ENCODE measurements around the gene KDM2B. TPM values are rescaled to one million over a fixed set of nuclear protein-coding genes. Genes with fewer than 3 reads are reported as not detected.

The KDM2B gene
- total RNA-seq, 1 donor from 2014 or later = 21.3 TPM

- Mint-ChIP-seq H3K27me3 (ENCODE audit: low read depth) (no peaks in the 10 kb centered on the region), H3K4me3 (ENCODE audit: unreplicated experiment) (no peak overlapping the region), H3K4me1 (ENCODE audit: low read depth) (peaks cover 3% of the 10 kb centered on the region), H3K36me3 (ENCODE audit: low read depth) (peaks cover 27% of the 10 kb centered on the region), H3K27ac (ENCODE audit: unreplicated experiment) (peak overlapping the region; percentile 13), H3K9me3 (ENCODE audit: low read depth) (peaks cover 18% of the 10 kb centered on the region)
- TF ChIP-seq, protein P1, sequence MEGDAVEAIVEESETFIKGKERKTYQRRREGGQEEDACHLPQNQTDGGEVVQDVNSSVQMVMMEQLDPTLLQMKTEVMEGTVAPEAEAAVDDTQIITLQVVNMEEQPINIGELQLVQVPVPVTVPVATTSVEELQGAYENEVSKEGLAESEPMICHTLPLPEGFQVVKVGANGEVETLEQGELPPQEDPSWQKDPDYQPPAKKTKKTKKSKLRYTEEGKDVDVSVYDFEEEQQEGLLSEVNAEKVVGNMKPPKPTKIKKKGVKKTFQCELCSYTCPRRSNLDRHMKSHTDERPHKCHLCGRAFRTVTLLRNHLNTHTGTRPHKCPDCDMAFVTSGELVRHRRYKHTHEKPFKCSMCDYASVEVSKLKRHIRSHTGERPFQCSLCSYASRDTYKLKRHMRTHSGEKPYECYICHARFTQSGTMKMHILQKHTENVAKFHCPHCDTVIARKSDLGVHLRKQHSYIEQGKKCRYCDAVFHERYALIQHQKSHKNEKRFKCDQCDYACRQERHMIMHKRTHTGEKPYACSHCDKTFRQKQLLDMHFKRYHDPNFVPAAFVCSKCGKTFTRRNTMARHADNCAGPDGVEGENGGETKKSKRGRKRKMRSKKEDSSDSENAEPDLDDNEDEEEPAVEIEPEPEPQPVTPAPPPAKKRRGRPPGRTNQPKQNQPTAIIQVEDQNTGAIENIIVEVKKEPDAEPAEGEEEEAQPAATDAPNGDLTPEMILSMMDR (IDR thresholded peaks at IDR 0.05) = no peak
- no peak for DNase-seq (ENCODE audit: low spot score)
Observed at GRCh38 chr12:121438905-121439304, 141.9 kb downstream of the KDM2B start.

DNA sequence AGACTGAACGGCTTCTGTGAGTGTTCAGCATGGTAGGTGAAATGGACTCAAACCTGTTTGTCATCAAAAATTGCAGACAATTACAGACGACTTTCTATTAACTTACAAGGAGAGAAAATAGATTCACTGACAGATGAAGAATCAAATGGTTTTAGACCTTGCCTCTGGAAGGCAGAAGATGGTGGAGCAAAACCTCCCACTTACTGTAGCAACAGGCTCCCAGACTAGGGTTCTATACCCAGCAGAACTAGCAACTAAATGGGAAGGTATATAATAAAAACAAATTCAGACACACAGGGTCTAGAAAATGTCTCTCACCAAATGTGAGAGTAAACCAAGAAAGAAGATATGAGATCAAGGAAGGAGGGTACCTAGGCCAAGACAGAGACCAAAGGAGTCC is 144.1 kb downstream of the KDM2B start:
- peaks cover 31% of the 10 kb centered on the region for H3K36me3 Mint-ChIP-seq (ENCODE audit: low read depth)
- H3K4me1 Mint-ChIP-seq (ENCODE audit: low read depth) = no peaks in the 10 kb centered on the region
- TF ChIP-seq, protein P1 (IDR thresholded peaks at IDR 0.05) = no peak
- no peak for DNase-seq (ENCODE audit: low spot score)
- no peak overlapping the region for H3K4me3 Mint-ChIP-seq (ENCODE audit: unreplicated experiment)
- no peaks in the 10 kb centered on the region for H3K27me3 Mint-ChIP-seq (ENCODE audit: low read depth)
- peak overlapping the region; percentile 8 for H3K27ac Mint-ChIP-seq (ENCODE audit: unreplicated experiment)
- H3K9me3 Mint-ChIP-seq (ENCODE audit: low read depth) = peaks cover 18% of the 10 kb centered on the region

DNA sequence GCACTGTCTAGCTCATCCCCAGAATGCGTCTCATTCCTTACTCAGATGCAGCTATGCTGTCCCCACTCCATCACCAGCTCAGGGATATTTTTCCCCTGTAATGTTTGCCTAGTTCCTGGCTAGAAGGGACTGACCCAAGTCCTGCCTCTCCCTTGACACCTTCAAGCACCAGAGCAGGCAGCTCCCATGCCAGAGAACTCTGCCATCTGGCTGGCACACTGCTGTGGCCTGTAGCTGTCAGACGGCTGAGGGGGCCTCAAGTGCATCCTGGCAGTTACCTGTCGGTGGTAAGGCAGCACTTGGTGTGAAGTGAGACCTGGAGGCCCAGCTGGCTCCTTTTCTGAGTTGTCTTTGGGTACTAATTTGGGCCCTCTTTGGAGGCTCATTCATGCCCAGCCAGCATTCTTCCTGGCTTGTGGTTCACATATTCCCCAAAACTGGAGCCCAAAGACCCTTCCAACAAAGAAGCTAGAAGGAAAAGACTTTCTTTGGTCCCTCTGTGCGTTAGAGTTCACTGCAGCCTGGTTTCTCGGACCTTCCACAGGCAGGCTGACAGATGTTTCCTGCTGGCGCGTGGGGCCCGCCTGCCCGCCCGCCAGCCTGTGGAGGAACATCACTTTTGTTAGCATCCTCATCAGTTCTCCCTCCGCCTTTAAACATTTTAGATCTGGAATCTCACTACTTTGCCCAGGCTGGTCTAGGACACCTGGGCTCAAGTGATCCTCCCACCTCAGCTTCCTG is 147.9 kb downstream of the KDM2B start:
- TF ChIP-seq, protein P1 (IDR thresholded peaks at IDR 0.05) = no peak
- Mint-ChIP-seq H3K27me3 (ENCODE audit: low read depth) (no peaks in the 10 kb centered on the region), H3K4me3 (ENCODE audit: unreplicated experiment) (no peak overlapping the region), H3K27ac (ENCODE audit: unreplicated experiment) (no peak overlapping the region), H3K36me3 (ENCODE audit: low read depth) (peaks cover 48% of the 10 kb centered on the region), H3K4me1 (ENCODE audit: low read depth) (no peaks in the 10 kb centered on the region), H3K9me3 (ENCODE audit: low read depth) (peaks cover 18% of the 10 kb centered on the region)
- DNase-seq (ENCODE audit: low spot score) = no peak

GRCh38 chr12:121430833-121431415 is 149.9 kb downstream of the KDM2B start:
- Mint-ChIP-seq H3K27ac (ENCODE audit: unreplicated experiment) (no peak overlapping the region), H3K27me3 (ENCODE audit: low read depth) (no peaks in the 10 kb centered on the region), H3K4me1 (ENCODE audit: low read depth) (no peaks in the 10 kb centered on the region), H3K4me3 (ENCODE audit: unreplicated experiment) (no peak overlapping the region), H3K36me3 (ENCODE audit: low read depth) (peaks cover 40% of the 10 kb centered on the region), H3K9me3 (ENCODE audit: low read depth) (peaks cover 7% of the 10 kb centered on the region)
- no peak for DNase-seq (ENCODE audit: low spot score)
- TF ChIP-seq, protein P1 (IDR thresholded peaks at IDR 0.05) = no peak

DNA sequence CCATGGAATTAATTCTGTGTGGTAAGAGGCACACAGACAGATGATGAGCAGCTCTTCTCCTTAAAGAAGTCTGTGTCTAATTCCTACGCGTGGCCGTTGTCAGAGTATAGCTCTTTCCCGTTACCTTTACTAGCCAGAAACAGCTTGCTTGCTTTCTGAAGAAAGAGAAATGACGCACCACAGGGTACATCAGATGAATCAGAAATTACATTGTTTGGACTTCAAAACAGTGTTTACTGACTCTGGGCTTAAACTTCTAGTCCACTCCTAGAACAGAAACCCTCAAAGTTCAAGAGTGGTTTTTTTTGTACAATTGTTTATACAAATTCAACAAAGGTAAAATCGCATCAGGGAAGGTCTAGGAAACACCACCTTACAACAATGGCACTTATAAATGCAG is 151.9 kb downstream of the KDM2B start:
- Mint-ChIP-seq H3K36me3 (ENCODE audit: low read depth) (peaks cover 36% of the 10 kb centered on the region), H3K4me1 (ENCODE audit: low read depth) (peaks cover 2% of the 10 kb centered on the region), H3K9me3 (ENCODE audit: low read depth) (no peaks in the 10 kb centered on the region), H3K4me3 (ENCODE audit: unreplicated experiment) (no peak overlapping the region), H3K27me3 (ENCODE audit: low read depth) (no peaks in the 10 kb centered on the region), H3K27ac (ENCODE audit: unreplicated experiment) (no peak overlapping the region)
- TF ChIP-seq, protein P1 (IDR thresholded peaks at IDR 0.05) = no peak
- DNase-seq (ENCODE audit: low spot score) = no peak

All from chondrocyte (in vitro differentiated cells).